ENCODE data around the gene MSH3.
"Not testable (repeated sequence)": the region's sequence is repeated elsewhere in the genome, so short reads cannot be mapped to it uniquely, and the experiment has no call there.

MSH3 gene

DNA sequence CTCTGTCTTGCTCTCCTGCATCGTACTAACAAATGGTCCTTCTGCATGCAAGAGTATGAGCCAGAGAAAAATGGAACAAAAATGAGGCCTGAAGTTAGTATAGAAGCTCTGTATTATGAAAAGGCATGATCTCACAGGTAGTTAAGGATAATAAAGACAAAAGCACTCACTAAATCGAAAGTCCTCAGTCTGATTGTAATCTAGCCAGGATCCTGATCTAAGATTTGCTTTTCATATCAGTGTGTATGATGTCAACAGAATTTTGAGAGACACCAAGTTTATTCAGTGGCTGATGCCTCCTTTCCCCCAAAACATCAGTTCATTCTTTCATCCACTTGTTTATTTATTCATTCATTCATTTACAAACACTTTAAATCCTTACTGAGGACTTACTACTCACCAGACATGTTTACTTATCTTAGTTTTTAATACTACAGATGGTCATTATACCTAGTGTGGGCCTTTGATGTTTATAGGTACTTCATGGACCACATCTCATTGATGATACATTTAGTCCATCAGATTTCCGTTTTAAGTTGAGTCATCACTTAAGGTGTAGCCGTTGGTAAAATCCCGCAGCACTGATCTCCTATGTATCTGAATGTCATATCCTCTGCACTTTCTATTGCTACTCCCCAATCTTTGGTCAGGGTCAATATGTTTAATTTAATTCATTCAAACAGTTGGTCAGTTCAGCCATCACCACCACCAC lies 105.6 kb downstream of the MSH3 start:
- no peak for DNase-seq

DNA sequence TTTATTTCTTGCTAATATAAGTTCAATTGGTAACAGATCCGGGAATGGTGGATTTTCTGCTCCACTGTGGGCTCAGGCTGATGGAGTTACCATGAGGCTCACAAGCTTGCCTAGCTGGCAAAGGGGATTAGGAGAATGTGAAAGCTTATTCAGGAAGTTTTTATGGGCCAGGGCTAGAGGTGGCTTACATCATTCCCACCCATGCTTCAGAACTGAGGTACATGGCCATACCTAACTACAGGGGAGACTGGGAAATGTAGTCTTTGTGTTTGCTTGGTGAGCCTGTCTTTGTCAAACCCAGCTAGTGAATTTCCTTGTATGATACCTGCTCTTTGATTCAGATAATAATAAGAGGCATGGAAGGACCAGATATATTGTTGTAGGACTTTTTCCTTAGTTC lies 106.2 kb downstream of the MSH3 start:
- DNase-seq = no peak

DNA sequence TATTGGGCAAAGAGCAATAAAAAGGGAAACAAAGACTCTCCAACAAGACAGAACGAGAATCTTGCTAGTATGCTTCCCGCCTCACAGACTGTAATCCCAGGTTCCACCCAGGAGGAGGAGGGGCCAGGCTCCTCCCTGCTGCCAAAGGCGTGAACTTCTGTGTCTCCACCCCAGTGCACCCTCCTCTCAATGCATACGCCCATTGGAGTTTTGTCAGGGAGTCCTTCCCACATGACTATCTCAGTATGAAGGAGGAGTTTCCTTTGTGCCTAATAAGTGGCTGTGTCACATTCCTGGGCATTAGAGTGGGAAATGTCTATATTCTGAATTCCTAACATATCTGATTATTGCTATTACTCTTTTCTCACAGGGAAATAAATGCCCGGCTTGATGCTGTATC lies 106.7 kb downstream of the MSH3 start:
- DNase-seq = no peak

DNA sequence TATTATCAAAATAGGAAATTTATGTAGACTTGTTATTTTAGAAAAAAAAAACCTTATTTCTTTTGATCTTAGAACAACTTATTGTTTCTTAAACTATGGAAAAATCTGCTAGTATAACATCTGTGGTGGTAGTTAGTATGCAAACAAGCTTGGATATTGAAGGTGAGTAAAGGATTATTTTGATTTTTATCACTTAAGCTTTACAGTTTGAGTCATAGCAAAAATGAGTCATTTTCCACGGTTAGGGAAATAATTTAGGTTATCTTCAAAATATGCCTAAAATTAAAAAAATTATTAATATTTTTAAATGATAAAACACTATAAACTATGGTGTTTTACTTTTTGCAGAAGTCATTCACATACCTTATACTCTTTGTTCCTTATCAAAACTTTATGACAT lies 107.5 kb downstream of the MSH3 start:
- DNase-seq = no peak

DNA sequence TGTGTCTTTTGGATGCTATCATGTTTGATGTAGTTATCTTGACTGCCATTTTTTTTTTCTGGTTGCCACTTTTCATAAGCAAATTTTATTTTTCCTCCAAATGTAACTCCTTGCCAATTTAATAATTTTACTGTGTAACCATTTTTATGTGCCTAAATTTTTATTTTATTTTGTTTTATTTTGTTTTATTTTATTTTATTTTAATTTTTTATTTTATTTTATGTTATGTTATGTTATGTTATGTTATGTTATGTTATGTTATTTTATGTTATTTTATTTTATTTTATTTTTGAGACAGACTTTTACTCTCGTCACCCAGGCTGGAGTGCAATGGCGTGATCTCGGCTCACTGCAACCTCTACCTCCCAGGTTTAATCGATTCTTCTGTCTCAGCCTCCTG lies 108.1 kb downstream of the MSH3 start:
- no peak for DNase-seq

DNA sequence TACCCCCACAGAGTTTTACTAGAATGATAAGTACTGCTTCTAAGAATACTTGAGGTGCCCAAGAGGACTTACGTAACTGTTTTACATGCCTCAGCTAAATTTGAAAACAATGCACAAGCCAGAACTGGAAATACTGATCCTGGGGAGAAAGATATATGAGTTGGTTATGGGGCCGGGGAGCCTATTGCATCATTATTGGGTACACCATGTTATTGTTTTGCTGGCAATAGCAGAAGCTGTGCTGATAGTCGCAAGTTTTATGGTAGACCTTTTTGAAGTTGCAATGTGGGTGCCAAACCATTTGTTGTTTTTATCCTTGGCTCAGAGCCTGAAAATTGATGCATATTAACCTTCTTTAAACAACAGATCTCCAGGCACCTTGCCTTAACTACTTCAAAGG lies 108.8 kb downstream of the MSH3 start:
- no peak for DNase-seq

DNA sequence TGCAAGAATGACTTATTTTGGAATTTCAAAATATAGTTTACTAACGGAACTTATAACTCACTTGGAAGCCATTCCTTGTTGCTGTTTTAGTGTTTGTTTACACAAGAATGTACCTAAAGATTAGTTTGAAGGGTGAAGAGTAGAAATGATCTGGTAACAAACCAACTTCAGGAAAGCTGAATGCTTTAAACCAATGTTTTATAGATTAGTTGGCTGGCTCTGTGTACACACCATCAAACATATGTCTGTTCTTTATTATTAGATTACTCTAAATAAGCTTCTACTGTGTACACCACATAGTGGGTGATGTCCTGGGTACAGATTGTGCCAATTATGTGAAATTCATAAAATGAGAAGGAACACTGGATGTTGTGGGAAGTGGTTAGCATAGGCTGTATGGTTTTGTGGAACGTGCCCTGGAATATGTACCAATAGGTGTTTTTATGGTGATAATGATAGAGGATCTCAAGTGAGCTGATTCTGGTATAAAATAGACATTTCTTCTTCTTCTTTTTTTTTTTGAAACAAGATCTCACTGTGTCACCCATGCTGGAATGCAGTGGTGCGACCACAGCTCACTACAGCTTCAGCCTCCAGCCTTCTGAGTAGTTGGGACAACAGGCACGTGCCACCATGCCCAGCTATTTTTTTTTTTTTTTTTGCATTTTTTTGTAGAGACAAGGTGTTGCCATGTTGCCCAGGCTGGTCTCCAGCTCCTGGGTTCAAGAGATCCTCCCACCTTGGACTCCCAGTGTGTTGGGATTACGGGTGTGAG lies 109.6 kb downstream of the MSH3 start:
- no peak for DNase-seq

DNA sequence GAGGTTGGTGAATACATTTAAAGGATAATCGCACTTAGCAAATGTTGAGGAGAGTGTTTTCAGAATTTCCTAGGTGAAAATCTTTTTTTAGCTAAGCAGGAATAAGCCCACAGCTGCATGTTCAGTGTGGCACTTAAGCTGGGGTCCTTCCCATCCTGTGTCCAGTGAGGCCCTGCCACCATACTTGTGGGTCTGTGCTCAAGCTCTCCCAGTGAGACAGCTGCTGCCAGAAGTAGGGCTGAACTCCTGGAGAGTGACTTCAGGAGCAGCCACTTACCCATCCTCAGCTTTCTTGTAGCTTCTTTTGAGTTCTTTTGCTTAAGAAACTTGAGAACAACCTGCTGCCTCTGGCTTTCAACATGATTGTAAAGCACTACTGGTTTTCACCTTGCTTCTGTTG lies 110.3 kb downstream of the MSH3 start:
- DNase-seq = no peak

DNA sequence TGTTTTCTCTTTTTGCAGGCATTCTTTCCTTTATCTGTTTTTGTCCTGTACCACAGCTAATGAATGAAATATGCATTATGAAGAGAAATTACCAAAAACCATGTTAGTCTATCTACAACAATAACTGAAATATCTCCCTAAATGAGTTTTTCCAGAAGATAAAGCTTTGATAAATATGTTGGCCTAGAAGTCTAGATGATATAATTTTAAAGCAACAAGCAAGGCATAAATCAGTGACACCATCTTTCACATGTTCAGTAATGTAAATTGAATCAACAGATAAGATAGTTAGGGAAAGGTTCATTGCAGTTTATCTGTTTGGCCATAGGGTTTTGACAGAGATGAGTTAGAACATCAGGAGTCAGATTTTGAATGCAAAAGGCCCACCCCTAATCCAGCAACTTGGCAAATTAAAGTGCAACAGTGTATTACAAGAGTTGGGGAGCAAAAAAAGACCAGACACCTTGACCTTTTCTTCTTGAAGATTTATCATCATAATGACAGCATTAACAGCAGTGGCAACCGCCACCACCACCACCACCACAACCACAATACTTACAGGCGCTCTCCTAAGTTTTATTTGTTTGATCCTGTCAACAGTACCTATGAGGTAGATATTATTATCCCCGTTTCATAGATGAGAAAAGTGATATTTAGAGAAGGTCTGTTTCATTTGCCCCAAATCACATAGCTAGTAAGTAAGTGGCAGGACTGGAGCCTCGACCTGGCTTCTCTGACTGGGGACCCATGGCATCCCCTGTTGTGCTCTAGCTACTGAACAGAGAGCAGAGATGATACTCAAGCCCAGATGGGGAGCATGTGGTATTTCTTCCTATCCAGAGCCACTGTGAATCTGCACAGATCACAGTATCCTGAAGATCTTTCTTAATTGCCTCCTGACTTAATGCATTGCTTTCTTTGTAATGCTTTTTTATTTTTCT lies 123.2 kb downstream of the MSH3 start:
- DNase-seq = no peak

DNA sequence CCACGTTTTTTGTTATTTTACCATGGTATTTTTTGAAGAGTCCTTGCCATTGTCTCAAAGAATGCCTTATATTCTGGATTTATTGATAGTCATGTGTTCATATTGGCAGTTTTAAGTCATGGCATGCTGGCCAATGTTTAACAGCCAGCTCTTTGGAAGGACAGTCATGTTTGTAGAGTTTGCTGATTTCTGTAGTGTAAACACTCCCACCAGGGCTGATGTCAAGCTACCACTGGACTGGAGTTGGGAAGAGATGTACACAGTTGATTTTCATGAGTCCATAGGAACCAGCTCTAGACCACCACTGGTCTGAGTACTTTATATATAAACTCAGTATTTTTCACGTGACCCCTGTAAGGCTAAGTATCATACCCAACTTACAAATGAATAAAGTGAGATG lies 125.6 kb downstream of the MSH3 start:
- no peak for DNase-seq

DNA sequence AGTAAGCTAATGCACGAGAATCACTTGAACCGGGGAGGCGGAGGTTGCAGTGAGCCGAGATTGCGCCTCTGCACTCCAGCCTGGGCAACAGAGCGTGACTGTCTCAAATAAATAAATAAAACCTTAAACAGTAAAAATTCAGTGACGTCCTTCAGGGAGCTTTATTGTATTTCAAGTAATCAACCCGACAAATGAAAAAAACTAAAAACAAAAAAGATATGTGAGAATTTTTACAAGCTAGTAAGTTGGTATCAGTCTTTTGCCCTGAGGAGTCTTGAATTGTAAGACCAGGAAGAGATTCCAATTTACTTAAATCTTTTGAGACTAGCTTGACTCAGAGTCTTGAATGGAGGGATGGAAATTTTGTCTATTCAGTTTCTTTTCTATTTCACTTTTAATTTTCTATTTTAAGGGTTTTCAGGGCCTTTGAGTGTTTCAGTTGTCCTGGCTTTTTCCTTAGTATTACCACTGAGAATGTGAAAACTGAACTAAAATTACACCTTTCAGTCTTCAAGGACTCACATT lies 126.4 kb downstream of the MSH3 start:
- no peak for DNase-seq

DNA sequence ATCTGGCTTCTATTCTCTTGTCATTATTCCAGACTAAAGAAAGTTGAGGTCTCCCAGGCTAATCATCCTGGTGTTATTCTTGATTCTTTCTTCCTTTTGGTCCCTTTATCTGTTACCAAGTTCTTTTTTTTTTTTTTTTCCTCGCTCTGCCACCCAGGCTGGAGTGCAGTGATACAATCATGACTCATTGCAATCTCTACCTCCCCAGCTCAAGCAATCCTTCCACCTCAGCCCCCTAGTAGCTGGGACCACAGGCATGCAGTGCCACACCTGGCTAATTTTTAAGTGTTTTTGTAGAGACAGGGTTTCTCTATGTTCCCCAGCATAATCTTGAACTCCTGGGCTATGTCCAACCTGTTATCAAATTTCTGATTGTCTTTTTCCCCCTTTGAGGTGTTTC lies 126.9 kb downstream of the MSH3 start:
- no peak for DNase-seq

DNA sequence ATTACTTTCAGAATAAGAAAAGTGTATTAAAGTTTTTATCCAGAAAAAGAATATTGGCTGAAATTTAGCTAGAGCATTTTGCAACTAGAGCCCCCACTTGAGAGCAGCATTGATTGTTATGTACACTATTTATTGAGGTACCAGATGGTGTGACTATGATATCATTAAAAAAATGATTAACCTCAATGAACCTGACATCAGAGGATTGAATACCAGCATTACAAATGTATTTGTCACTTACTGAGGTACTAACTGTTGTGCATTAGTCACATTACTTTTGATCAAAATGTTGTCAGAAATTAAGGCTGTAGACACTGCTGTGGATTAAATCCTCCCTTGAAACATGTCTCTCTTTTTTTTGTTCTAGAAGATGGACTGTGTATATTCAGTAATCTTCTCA lies 128.2 kb downstream of the MSH3 start:
- no peak for DNase-seq

DNA sequence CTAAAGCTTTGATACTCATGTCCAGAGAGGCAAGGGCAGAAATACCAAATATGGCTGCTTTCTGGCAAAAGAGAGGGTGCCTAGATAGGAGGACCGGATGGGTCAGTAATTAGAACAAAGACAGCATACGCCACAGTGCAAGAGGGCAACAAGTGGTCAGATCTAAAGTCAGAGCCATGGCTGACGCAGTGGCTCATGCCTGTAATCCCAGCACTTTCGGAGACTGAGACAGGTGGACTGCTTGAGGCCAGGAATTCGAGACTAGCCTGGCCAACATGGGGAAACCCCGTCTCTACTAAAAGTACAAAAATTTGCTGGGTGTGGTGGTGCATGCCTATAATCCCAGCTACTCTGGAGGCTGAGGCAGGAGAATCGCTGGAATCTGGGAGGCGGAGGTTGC lies 129.3 kb downstream of the MSH3 start:
- not testable (repeated sequence) for DNase-seq

DNA sequence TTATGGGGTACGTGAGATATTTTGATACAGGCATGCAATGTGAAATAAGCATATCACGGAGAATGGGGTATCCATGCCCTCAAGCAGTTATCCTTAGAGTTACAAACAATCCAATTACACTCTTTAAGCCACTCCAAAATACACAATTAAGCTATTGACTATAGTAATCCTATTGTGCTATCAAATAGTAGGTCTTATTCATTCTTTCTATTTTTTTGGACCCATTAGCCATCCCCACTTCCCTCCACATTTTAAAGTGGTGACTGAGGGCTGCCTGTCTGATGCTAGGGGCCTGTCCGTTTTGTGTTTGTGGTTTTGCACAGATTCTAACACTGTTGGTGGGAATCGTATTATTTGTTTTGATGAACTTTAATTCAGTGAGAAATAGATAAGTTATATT lies 130.0 kb downstream of the MSH3 start:
- no peak for DNase-seq

DNA sequence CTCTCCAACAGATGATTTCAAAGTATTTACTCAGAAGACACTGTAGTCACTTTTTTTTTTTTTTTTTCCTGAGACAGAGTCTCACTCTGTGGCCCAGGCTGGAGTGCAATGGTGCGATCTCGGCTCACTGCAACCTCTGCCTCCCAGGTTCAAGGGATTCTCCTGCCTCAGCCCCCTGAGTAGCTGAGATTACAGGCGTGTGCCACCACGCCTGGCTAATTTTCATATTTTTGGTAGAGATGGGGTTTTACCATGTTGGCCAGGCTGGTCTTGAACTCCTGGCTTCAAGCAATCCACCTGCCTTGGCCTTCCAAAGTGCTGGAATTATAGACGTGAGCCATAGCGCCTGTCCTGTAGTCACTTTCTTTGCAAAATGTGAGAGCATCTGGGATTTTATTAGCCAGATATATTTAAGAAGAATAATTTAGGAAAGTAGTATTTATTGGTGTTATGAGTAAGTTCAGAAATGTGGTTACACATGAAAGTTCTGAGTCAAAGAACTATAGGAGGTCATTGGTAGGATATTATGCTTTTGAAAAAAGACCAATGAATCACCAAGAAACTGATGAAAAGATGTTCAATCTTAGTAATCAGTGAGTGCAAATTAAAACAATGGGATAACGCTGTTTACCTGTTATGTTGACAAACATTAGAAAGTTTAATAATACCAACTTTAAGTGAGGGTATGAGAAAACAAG lies 135.0 kb downstream of the MSH3 start:
- not testable (repeated sequence) for DNase-seq

DNA sequence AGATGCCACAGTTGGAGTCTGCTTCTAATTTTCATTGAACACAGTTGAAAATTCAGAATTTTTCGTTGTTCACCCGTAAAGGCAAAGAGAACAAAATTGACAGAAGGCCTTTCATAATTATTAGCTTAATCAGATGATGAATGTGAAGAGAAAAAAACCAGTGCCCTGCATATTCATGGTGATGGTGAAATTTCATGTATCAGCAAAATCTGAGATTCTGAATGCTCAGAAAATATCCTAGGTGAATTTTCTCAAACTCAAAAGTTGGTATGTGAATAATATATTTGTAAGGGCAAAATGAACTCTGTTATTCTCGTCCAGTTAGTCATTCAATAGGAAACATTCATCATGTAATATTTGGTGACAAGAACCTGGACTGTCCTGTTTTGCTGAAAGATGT lies 136.2 kb downstream of the MSH3 start:
- no peak for DNase-seq

DNA sequence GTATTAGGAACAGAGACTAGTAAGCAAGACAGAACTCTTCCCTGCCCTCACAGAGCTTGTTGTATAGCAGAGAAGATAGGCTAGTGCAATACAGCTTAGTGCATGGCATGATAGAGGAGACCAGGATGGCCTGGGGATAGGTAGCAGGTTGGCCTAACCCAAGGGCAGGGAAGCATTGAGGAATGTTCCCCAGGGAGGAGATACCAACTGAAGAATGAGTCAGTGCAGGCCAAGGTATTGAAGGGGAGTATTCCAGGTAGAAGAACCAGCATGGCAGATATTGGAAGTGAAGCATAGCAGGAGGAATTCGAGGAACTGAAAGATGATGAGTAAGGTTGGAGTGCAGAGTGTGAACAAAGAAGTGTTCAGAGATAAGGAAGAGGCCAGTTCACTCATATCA lies 138.9 kb downstream of the MSH3 start:
- DNase-seq = no peak

DNA sequence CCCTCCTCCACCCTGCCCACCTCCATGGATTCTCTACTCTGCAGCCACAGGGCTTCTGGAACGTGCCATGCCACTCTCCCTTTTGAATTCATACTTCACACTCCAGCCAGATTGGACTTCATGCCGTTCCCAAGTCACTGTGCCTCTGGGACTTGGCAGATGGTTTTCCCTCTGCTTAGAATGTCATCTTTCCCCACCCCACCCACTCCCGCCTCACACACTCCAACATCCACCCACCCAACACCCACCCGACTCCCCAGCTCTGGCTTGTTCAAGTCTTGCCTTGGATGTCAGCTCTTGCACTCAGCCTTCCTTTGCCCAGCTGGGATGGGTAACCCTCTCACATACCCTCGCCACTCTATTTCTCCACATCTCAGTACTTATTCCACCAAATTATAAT lies 142.4 kb downstream of the MSH3 start:
- DNase-seq = no peak

DNA sequence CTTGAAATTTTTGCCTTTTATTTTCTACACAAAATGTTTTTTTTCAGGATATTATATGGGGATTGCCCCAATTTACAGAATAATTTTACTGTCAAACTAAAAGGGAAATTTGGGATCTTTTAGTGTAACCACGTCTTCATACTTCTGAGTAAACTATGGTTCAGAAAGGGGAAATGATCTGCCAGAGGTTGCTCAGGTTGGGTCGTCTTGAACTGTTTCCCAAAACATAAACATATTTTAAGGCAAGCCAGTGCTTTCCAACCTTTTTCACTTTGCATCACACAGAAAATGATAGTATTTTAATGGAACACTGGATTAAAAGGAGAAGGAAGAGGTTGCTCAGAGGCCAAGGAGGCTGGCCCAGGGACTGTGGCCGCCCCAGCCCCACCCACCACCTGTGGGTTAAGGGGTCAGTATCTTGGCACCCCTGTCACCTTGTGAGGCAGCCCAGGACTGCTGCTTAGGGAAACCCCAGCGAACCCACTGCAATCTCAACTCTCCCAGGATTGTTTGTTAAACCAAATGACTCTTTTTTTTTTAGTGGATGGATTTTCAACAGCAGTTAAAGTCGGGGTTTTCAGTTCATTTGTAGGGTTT lies 143.1 kb downstream of the MSH3 start:
- DNase-seq = no peak

DNA sequence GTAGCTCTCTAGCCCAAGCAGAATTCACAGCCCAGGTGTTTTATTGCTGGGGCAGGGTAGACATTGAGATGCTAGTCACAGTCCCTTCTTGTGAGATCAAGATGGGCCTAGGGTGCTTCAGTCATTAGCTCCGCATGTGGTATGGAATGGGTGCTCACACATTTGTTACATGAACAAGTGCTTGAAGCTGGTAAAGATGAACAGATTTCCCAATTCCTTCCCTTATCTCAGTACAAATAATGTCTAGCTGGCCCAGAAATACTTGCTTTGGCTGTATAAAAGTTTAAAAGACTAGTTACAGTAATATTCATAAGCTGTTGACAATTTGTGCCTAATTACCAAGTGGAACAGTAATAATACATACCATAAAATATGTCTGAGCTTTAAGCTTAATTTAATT lies 143.7 kb downstream of the MSH3 start:
- no peak for DNase-seq

DNA sequence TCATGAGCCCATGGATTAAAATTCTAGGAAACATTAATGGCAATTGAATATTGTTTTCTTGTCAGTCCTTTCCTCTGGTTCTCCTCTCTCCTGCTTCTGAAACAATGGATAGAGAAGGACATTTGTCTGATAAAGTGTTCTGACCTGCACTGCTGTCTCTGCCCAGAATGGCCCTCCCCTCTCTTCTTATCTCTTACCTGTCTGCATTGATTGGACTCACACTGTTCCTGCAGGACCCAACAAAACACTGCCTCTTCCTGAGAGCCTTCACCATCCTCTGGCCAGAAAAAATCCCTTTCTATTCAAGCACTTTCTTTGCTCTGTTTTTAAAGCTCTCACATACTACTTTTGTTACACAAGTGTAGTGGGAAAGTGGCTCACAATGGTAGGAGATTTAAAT lies 144.2 kb downstream of the MSH3 start:
- no peak for DNase-seq

All from stimulated activated CD4-positive, alpha-beta T cell treated with anti-CD3 and anti-CD28 coated beads, Interleukin-4, amount 100 ng/mL, for 24 hours (primary cell).